Mesenchymal stem cell (in vitro differentiated cells and primary cell): ENCODE results near the gene MLF2.

Experiments
- DNase-seq: peaks from one replicate; pipeline ENCODE4 v3.0.0-alpha.2; 2013
- H2AFZ ChIP-seq: one replicate; pipeline ENCODE4 v1.6.1; 2013; ENCODE audit warnings: low read depth, mild to moderate bottlenecking, control low read depth, inconsistent platforms, low read length, moderate library complexity
- H2AK5ac ChIP-seq: 2 replicates; pipeline ENCODE4 v1.6.1; 2013; ENCODE audit warnings: low read length, moderate library complexity, mild to moderate bottlenecking, inconsistent platforms; ENCODE audit not compliant: severe bottlenecking
- H2BK120ac ChIP-seq: one replicate; pipeline ENCODE4 v1.6.1; 2013; ENCODE audit warnings: low read depth, mild to moderate bottlenecking, inconsistent platforms, low read length, moderate library complexity
- H2BK12ac ChIP-seq, 2 experiments: one replicate each; pipeline ENCODE4 v1.6.1; 2013; ENCODE audit warnings: inconsistent platforms in 2 of 2, low read length in 2 of 2, mild to moderate bottlenecking in 2 of 2, moderate library complexity in 2 of 2, control low read depth in 1 of 2
- H2BK15ac ChIP-seq: one replicate; pipeline ENCODE4 v1.6.1; 2013; ENCODE audit warnings: mild to moderate bottlenecking, low read depth, inconsistent platforms; ENCODE audit not compliant: poor library complexity, severe bottlenecking
- H2BK5ac ChIP-seq: 2 replicates; pipeline ENCODE4 v1.6.1; 2013; ENCODE audit warnings: low read depth, mild to moderate bottlenecking, low read length, control low read depth, inconsistent platforms; ENCODE audit not compliant: poor library complexity, severe bottlenecking
- H3K14ac ChIP-seq, 2 experiments: one replicate each; pipeline ENCODE4 v1.6.1; 2013; ENCODE audit warnings: inconsistent platforms in 2 of 2, low read length in 2 of 2, control low read depth in 1 of 2, mild to moderate bottlenecking in 1 of 2, moderate library complexity in 1 of 2
- H3K18ac ChIP-seq, 2 experiments: one replicate each; pipeline ENCODE4 v1.6.1; 2013; ENCODE audit warnings: inconsistent platforms in 2 of 2, low read length in 2 of 2, control low read depth in 1 of 2, low read depth in 1 of 2, mild to moderate bottlenecking in 1 of 2
- H3K23ac ChIP-seq, 2 experiments: one replicate each; pipeline ENCODE4 v1.6.1; 2013; ENCODE audit warnings: inconsistent platforms in 2 of 2, low read length in 2 of 2, mild to moderate bottlenecking in 2 of 2, moderate library complexity in 2 of 2, control low read depth in 1 of 2
- H3K27ac ChIP-seq: 2 replicates; pipeline ENCODE4 v1.5.1; 2013; ENCODE audit warnings: mild to moderate bottlenecking, moderate library complexity, low read length, control low read depth, inconsistent platforms; ENCODE audit not compliant: poor library complexity, severe bottlenecking
- H3K27me3 ChIP-seq, 2 experiments: 2 replicates each; pipeline versions ENCODE4 v1.6.1 to v1.7.0; 2013; ENCODE audit warnings: low read length in 2 of 2, mild to moderate bottlenecking in 2 of 2, moderate library complexity in 2 of 2, control low read depth in 1 of 2, inconsistent platforms in 1 of 2; ENCODE audit not compliant: control insufficient read depth in 1 of 2, insufficient read depth in 1 of 2
- H3K36me3 ChIP-seq, 2 experiments: 2 replicates each; pipeline versions ENCODE4 v1.6.1 to v1.7.0; 2013; ENCODE audit warnings: low read length in 2 of 2, control low read depth in 1 of 2, inconsistent platforms in 1 of 2, low read depth in 1 of 2, mild to moderate bottlenecking in 1 of 2; ENCODE audit not compliant: insufficient read depth in 2 of 2, control insufficient read depth in 1 of 2
- H3K4ac ChIP-seq, 2 experiments: one replicate each; pipeline ENCODE4 v1.6.1; 2013; ENCODE audit warnings: inconsistent platforms in 2 of 2, low read length in 2 of 2, mild to moderate bottlenecking in 2 of 2, moderate library complexity in 2 of 2, control low read depth in 1 of 2, low read depth in 1 of 2
- H3K4me1 ChIP-seq: 2 replicates; pipeline ENCODE4 v1.6.1; 2013; ENCODE audit warnings: low read depth, low read length, control low read depth; ENCODE audit not compliant: control insufficient read depth, insufficient read depth
- H3K4me2 ChIP-seq: 2 replicates; pipeline ENCODE4 v1.6.1; 2013; ENCODE audit warnings: low read length, mild to moderate bottlenecking, inconsistent platforms; ENCODE audit not compliant: poor library complexity, severe bottlenecking
- H3K4me3 ChIP-seq, 2 experiments: 2 replicates each; pipeline versions ENCODE4 v1.5.1 to v1.7.0; 2013; ENCODE audit warnings: low read length in 2 of 2, mild to moderate bottlenecking in 2 of 2, control low read depth in 1 of 2, low read depth in 1 of 2; ENCODE audit not compliant: insufficient read depth in 1 of 2
- H3K79me1 ChIP-seq: replicated peaks from 2 replicates; pipeline ENCODE4 v1.6.1; 2013; ENCODE audit warnings: mild to moderate bottlenecking, control low read depth, low read length, inconsistent platforms; ENCODE audit not compliant: poor library complexity, severe bottlenecking
- H3K9ac ChIP-seq: 2 replicates; pipeline ENCODE4 v1.7.0; 2013; ENCODE audit warnings: mild to moderate bottlenecking, low read length, moderate library complexity
- H3K9me3 ChIP-seq: 2 replicates; pipeline ENCODE4 v1.7.0; 2013; ENCODE audit warnings: mild to moderate bottlenecking, low read length; ENCODE audit not compliant: control insufficient read depth
- H4K8ac ChIP-seq: one replicate; pipeline ENCODE4 v1.6.1; 2013; ENCODE audit warnings: inconsistent platforms, mild to moderate bottlenecking, low read length, moderate library complexity
- H4K91ac ChIP-seq: one replicate; pipeline ENCODE4 v1.6.1; 2013; ENCODE audit warnings: mild to moderate bottlenecking, low read length, inconsistent platforms
- WGBS: methylation state at CpG from one replicate; pipeline ENCODE4 v1.1.7; 2013; ENCODE audit warnings: mixed read lengths; 5-methylcytosine and 5-hydroxymethylcytosine counted together

The MLF2 gene

GRCh38 chr12:6729186-6729585, 23.8 kb downstream of the MLF2 start:
- no peak overlapping the region for H3K4me3 ChIP-seq
- no peak for DNase-seq

GRCh38 chr12:6725350-6725749, 27.6 kb downstream of the MLF2 start:
- peaks cover 19% of the 10 kb centered on the region for H3K79me1 ChIP-seq
- no peak overlapping the region for H3K23ac ChIP-seq

More at GRCh38 chr12:6729186-6729585, 23.8 kb downstream of the MLF2 start:
- H3K4me2 ChIP-seq: no peak overlapping the region
- H2BK15ac ChIP-seq: no peak overlapping the region
- no peak overlapping the region for H2BK5ac ChIP-seq
- no peak overlapping the region for H3K9ac ChIP-seq
- H4K91ac ChIP-seq: no peak overlapping the region
- H3K36me3 ChIP-seq: peaks cover 40 to 64% of the 10 kb centered on the region in 2 experiments
- no peak overlapping the region for H2BK120ac ChIP-seq
- H3K27ac ChIP-seq: no peak overlapping the region
- peaks cover 6% of the 10 kb centered on the region for H3K4me1 ChIP-seq
- no peak overlapping the region for H3K14ac ChIP-seq
- no peak overlapping the region for H2AFZ ChIP-seq
- WGBS: 98% methylated on average over 18 of the region's 18 CpGs
- peaks cover 21% of the 10 kb centered on the region for H3K79me1 ChIP-seq
- H4K8ac ChIP-seq: no peak overlapping the region
- no peak overlapping the region for H3K4ac ChIP-seq
- no peak overlapping the region for H2AK5ac ChIP-seq
- H2BK12ac ChIP-seq: no peak overlapping the region
- no peak overlapping the region for H3K18ac ChIP-seq
- H3K23ac ChIP-seq: no peak overlapping the region
- H3K27me3 ChIP-seq: no peaks in the 10 kb centered on the region
- no peaks in the 10 kb centered on the region for H3K9me3 ChIP-seq

GRCh38 chr12:6724409-6724797, 28.5 kb downstream of the MLF2 start:
- peak overlapping the region; percentile 12 for H4K91ac ChIP-seq
- WGBS: 20% methylated on average over 10 of the region's 10 CpGs
- no peak overlapping the region for H3K23ac ChIP-seq
- H3K14ac ChIP-seq: peak overlapping the region in 1 of 2 experiments; percentile 39
- no peak overlapping the region for H2BK5ac ChIP-seq
- H2AFZ ChIP-seq: no peak overlapping the region
- H2AK5ac ChIP-seq: peak overlapping the region; percentile 17
- peak overlapping the region; percentile 4 to 95 for H3K18ac ChIP-seq
- H3K4me1 ChIP-seq: peaks cover 6% of the 10 kb centered on the region
- H3K79me1 ChIP-seq: peaks cover 14% of the 10 kb centered on the region
- H4K8ac ChIP-seq: peak overlapping the region; percentile 76
- peak overlapping the region; percentile 60 for H3K4me2 ChIP-seq
- H3K9me3 ChIP-seq: no peaks in the 10 kb centered on the region
- no peaks in the 10 kb centered on the region for H3K27me3 ChIP-seq
- H3K27ac ChIP-seq: peak overlapping the region; percentile 68
- peak overlapping the region; percentile 63 to 96 for H3K4me3 ChIP-seq
- no peak overlapping the region for H2BK15ac ChIP-seq
- peak overlapping the region; percentile 29 to 73 for H3K4ac ChIP-seq
- no peak overlapping the region for H2BK120ac ChIP-seq
- peaks cover 16 to 27% of the 10 kb centered on the region in 2 experiments for H3K36me3 ChIP-seq
- peak overlapping the region; percentile 87 for H3K9ac ChIP-seq
- no peak overlapping the region for H2BK12ac ChIP-seq
- no peak for DNase-seq

More at GRCh38 chr12:6725350-6725749, 27.6 kb downstream of the MLF2 start:
- H2AFZ ChIP-seq: no peak overlapping the region
- no peak overlapping the region for H3K4me3 ChIP-seq
- H2BK15ac ChIP-seq: no peak overlapping the region
- H3K4me2 ChIP-seq: no peak overlapping the region
- no peak overlapping the region for H3K14ac ChIP-seq
- H3K27me3 ChIP-seq: no peaks in the 10 kb centered on the region
- no peak overlapping the region for H2BK120ac ChIP-seq
- no peak overlapping the region for H4K8ac ChIP-seq
- peaks cover 25 to 36% of the 10 kb centered on the region in 2 experiments for H3K36me3 ChIP-seq
- no peak for DNase-seq
- peak overlapping the region; percentile 14 for H3K9ac ChIP-seq
- no peak overlapping the region for H3K4ac ChIP-seq
- no peak overlapping the region for H3K27ac ChIP-seq
- H3K18ac ChIP-seq: no peak overlapping the region
- H3K9me3 ChIP-seq: no peaks in the 10 kb centered on the region
- no peak overlapping the region for H2AK5ac ChIP-seq
- H4K91ac ChIP-seq: no peak overlapping the region
- no peak overlapping the region for H2BK5ac ChIP-seq
- no peak overlapping the region for H2BK12ac ChIP-seq
- H3K4me1 ChIP-seq: peaks cover 6% of the 10 kb centered on the region
- whole genome bisulfite sequencing: 99% methylated on average over 6 of the region's 7 CpGs

GRCh38 chr12:6723607-6724408, 29.1 kb downstream of the MLF2 start, which contains the start of gene COPS7A:
TSS of gene COPS7A (plus strand) at chr12:6724046. CDS start at chr12:6724657, 611 bp downstream.
- peaks cover 14% of the 10 kb centered on the region for H3K79me1 ChIP-seq
- H2BK120ac ChIP-seq: no peak within 1 kb of the TSS
- peak within 1 kb of the TSS; percentile 12 for H4K91ac ChIP-seq
- H2AFZ ChIP-seq: peak within 1 kb of the TSS; percentile 80
- peak; percentile 97 for DNase-seq
- H2BK5ac ChIP-seq: no peak within 1 kb of the TSS
- H3K4me1 ChIP-seq: peaks cover 6% of the 10 kb centered on the region
- H2BK15ac ChIP-seq: no peak within 1 kb of the TSS
- peak within 1 kb of the TSS; percentile 84 to 95 for H3K18ac ChIP-seq
- WGBS: under 1% methylated on average over 48 of the region's 49 CpGs
- peak within 1 kb of the TSS; percentile 63 to 96 for H3K4me3 ChIP-seq
- peaks cover 10 to 21% of the 10 kb centered on the region in 2 experiments for H3K36me3 ChIP-seq
- H3K14ac ChIP-seq: peak within 1 kb of the TSS in 1 of 2 experiments; percentile 83
- peak within 1 kb of the TSS; percentile 97 for H4K8ac ChIP-seq
- no peak within 1 kb of the TSS for H3K23ac ChIP-seq
- H3K9me3 ChIP-seq: no peaks in the 10 kb centered on the region
- peak within 1 kb of the TSS; percentile 94 for H3K27ac ChIP-seq
- H3K4ac ChIP-seq: peak within 1 kb of the TSS; percentile 29 to 88
- peak within 1 kb of the TSS; percentile 17 for H2AK5ac ChIP-seq
- H3K9ac ChIP-seq: peak within 1 kb of the TSS; percentile 87
- H3K27me3 ChIP-seq: no peaks in the 10 kb centered on the region
- H2BK12ac ChIP-seq: no peak within 1 kb of the TSS
- peak within 1 kb of the TSS; percentile 85 for H3K4me2 ChIP-seq
